ENCODE results near the gene OR13J1. TPM values are rescaled to one million over a fixed set of nuclear protein-coding genes. Genes with fewer than 3 reads are reported as not detected.

Gene OR13J1
- total RNA-seq, 1 experiment from 2014 or later: not detected

GRCh38 chr9:35834260-35835215 is 35.7 kb downstream of the OR13J1 start:
- DNase-seq (ENCODE audit: low read depth, low spot score) (no peak), ATAC-seq (no peak)
- no TSS peak for BruUV-seq (replicated peaks)
- Histone ChIP-seq H3K36me3 (ENCODE audit: control insufficient read depth, insufficient read depth, low read length) (no peaks in the 10 kb centered on the region), H3K4me3 (ENCODE audit: low read depth in 2 of 2, low read length in 2 of 2) (no peak overlapping the region), H3K27ac (ENCODE audit: low read length) (no peak overlapping the region), H3K4me1 (ENCODE audit: control insufficient read depth, insufficient read depth, low read length) (peaks cover 3% of the 10 kb centered on the region; the same call in 1 of the 2 replicates), H3K27me3 (ENCODE audit: control insufficient read depth, insufficient read depth, low read length) (no peaks in the 10 kb centered on the region), H3K9me3 (ENCODE audit: control insufficient read depth, insufficient read depth, low read depth, low read length) (no peaks in the 10 kb centered on the region)
- in situ Hi-C loops (cut with HindIII; ENCODE audit: low pct_unique_long_range_greater_than_20kb, low sequenced_read_pairs) (no loop called here), intact Hi-C loops (cut with micrococcal nuclease; ENCODE audit: unreplicated experiment) (no loop called here)
- TF ChIP-seq REST (IDR thresholded peaks at IDR 0.05; ENCODE audit: insufficient read depth in 1 of 2, low read depth in 2 of 2, low read length in 1 of 2): no peak
- ChIA-PET CTCF (interaction anchor here (0.7 kb wide), 1 partner anchor 46 kb away, joined by 6 read pairs; no protein-coding TSS in a partner anchor), POLR2A (interaction anchor here (0.6 kb wide), 1 partner anchor 76 kb away, joined by 4 read pairs; no protein-coding TSS in a partner anchor)

- TF ChIP-seq TCF7L2 (IDR thresholded peaks at IDR 0.05; ENCODE audit: low read depth, low read length) (no peak), CTCF (IDR thresholded peaks at IDR 0.05) (no peak), POLR2AphosphoS5 (IDR thresholded peaks at IDR 0.05; ENCODE audit: low read depth, low read length) (no peak), SIN3A (IDR thresholded peaks at IDR 0.05; ENCODE audit: borderline replicate concordance, insufficient read depth, low read depth, low read length) (no peak), REST (IDR thresholded peaks at IDR 0.05; ENCODE audit: insufficient read depth in 1 of 2, low read depth in 2 of 2, low read length in 1 of 2) (no peak)
- H3K36me3 ChIP-seq (ENCODE audit: control insufficient read depth, insufficient read depth, low read length): no peaks in the 10 kb centered on the region
- no peak for ATAC-seq
- H3K27me3 ChIP-seq (ENCODE audit: control insufficient read depth, insufficient read depth, low read length): no peaks in the 10 kb centered on the region
- in situ Hi-C loops (cut with HindIII; ENCODE audit: low pct_unique_long_range_greater_than_20kb, low sequenced_read_pairs): no loop called here
- DNase-seq (ENCODE audit: low read depth, low spot score): no peak
- BruUV-seq (replicated peaks): no TSS peak
- intact Hi-C loops (cut with micrococcal nuclease; ENCODE audit: unreplicated experiment): no loop called here
- ChIA-PET POLR2A (no interaction called here), CTCF (interaction anchor here (0.7 to 1.1 kb wide), 2 partner anchors 9 to 49 kb away, joined by 3 read pairs; no protein-coding TSS in a partner anchor)
- H3K9me3 ChIP-seq (ENCODE audit: control insufficient read depth, insufficient read depth, low read depth, low read length): no peaks in the 10 kb centered on the region
- H3K4me3 ChIP-seq (ENCODE audit: low read depth in 2 of 2, low read length in 2 of 2): no peak overlapping the region
- H3K4me1 ChIP-seq (ENCODE audit: control insufficient read depth, insufficient read depth, low read length): peaks cover 4% of the 10 kb centered on the region; the same call in 1 of the 2 replicates
- H3K27ac ChIP-seq (ENCODE audit: low read length): no peak overlapping the region
Observed at GRCh38 chr9:35832814-35833213, 37.4 kb downstream of the OR13J1 start.

All from Panc1 (cell line).